ENCODE measurements around the gene LGI4.

The LGI4 gene

DNA sequence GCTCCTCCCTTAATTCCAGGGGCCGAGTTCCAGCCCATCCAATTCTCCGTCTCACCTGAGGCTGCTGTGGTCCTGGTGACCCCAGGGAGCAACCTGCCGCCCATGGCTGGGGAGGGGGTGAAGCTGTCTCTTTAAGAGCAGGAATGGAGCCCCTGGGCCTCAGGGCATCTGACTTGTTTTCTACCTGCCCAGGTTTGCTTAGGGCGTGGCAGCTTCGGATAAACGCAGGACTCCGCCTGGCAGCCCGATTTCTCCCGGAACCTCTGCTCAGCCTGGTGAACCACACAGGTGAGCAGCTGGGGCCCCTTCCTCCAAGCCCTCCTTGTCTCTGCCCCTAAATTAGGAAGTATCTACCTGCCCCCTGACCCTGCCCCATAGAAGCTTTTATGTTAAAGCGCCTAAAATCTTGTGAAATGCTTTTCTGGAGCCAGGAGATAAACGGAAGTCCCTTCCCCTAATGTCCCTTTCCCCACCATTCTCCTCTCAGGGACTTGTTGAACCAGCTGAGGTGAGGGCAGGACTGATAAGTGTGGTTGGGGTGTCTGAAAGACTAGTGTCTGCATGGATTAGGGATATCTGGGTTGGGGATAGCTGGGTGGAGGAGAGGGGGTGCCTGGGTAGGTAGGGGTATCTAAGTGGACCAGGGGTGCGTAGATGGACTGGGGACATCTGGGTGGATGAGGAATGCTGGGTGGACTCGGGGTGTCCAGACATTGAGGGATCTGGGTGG is 18.6 kb downstream of the LGI4 start:
- TF ChIP-seq, protein P1, sequence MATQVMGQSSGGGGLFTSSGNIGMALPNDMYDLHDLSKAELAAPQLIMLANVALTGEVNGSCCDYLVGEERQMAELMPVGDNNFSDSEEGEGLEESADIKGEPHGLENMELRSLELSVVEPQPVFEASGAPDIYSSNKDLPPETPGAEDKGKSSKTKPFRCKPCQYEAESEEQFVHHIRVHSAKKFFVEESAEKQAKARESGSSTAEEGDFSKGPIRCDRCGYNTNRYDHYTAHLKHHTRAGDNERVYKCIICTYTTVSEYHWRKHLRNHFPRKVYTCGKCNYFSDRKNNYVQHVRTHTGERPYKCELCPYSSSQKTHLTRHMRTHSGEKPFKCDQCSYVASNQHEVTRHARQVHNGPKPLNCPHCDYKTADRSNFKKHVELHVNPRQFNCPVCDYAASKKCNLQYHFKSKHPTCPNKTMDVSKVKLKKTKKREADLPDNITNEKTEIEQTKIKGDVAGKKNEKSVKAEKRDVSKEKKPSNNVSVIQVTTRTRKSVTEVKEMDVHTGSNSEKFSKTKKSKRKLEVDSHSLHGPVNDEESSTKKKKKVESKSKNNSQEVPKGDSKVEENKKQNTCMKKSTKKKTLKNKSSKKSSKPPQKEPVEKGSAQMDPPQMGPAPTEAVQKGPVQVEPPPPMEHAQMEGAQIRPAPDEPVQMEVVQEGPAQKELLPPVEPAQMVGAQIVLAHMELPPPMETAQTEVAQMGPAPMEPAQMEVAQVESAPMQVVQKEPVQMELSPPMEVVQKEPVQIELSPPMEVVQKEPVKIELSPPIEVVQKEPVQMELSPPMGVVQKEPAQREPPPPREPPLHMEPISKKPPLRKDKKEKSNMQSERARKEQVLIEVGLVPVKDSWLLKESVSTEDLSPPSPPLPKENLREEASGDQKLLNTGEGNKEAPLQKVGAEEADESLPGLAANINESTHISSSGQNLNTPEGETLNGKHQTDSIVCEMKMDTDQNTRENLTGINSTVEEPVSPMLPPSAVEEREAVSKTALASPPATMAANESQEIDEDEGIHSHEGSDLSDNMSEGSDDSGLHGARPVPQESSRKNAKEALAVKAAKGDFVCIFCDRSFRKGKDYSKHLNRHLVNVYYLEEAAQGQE (IDR thresholded peaks at IDR 0.05; ENCODE audit: insufficient read depth in 1 of 2, low read depth in 2 of 2, low read length in 2 of 2): no peak
- TF ChIP-seq SIN3A (IDR thresholded peaks at IDR 0.05; ENCODE audit: borderline replicate concordance, insufficient read depth, low read length): no peak
- no peak for TF ChIP-seq POLR2AphosphoS5 (IDR thresholded peaks at IDR 0.05; ENCODE audit: low read depth, low read length)
- no peak for TF ChIP-seq FOXP2 (optimal IDR thresholded peaks at IDR 0.05; ENCODE audit: borderline replicate concordance, extremely low read depth, extremely low read length, insufficient read depth)
- no peak for TF ChIP-seq TAF1 (IDR thresholded peaks at IDR 0.05; ENCODE audit: borderline replicate concordance, insufficient read depth, low read length)

DNA sequence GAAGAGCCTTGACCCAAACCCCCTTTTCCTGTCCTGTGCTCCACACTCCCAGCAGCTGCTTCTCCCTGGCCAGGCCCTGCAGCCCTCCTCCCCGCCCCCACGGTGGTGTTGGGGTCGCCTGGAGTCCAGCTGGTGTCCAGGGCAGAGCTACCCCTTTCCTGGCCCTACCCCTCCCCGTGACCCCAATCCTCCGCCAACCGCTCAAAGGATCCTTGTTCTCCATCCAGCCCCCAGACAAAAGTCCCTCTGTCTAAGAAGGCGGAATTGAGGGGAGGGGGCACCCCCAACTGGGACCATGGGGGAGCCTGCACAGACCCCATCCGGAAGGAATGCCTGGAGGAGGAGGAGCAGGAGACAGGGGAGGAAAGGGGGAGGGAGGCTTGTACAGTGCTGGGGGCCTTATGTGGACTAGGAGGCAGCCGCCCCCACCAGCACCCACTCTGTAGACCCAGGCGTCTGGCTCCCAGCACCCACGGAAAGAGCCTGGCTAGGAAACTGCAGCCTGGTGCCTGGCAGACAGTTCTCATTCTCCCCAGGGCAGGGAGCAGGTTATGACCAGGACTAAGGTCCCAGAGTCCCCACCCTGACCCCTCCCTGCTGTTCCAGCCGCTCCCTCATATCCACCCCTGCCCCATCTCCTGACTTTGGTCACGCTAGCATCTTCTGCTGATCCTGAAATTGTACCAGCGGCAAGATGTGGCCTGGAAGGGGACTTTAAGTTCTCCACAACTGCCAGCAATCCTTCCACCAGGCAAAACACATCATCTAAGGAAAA is 19.5 kb downstream of the LGI4 start, which contains the start of gene FXYD3:
TSS of gene FXYD3 (plus strand) at position 647 of the 775 bp plus-strand sequence. CDS start 3,554 bp downstream, outside the sequence.
- no peak for TF ChIP-seq SIN3A (IDR thresholded peaks at IDR 0.05; ENCODE audit: borderline replicate concordance, insufficient read depth, low read length)
- no peak for TF ChIP-seq FOXP2 (optimal IDR thresholded peaks at IDR 0.05; ENCODE audit: borderline replicate concordance, extremely low read depth, extremely low read length, insufficient read depth)
- no peak for TF ChIP-seq TAF1 (IDR thresholded peaks at IDR 0.05; ENCODE audit: borderline replicate concordance, insufficient read depth, low read length)
- TF ChIP-seq, protein P1 (IDR thresholded peaks at IDR 0.05; ENCODE audit: insufficient read depth in 1 of 2, low read depth in 2 of 2, low read length in 2 of 2): no peak
- TF ChIP-seq POLR2AphosphoS5 (IDR thresholded peaks at IDR 0.05; ENCODE audit: low read depth, low read length): no peak

DNA sequence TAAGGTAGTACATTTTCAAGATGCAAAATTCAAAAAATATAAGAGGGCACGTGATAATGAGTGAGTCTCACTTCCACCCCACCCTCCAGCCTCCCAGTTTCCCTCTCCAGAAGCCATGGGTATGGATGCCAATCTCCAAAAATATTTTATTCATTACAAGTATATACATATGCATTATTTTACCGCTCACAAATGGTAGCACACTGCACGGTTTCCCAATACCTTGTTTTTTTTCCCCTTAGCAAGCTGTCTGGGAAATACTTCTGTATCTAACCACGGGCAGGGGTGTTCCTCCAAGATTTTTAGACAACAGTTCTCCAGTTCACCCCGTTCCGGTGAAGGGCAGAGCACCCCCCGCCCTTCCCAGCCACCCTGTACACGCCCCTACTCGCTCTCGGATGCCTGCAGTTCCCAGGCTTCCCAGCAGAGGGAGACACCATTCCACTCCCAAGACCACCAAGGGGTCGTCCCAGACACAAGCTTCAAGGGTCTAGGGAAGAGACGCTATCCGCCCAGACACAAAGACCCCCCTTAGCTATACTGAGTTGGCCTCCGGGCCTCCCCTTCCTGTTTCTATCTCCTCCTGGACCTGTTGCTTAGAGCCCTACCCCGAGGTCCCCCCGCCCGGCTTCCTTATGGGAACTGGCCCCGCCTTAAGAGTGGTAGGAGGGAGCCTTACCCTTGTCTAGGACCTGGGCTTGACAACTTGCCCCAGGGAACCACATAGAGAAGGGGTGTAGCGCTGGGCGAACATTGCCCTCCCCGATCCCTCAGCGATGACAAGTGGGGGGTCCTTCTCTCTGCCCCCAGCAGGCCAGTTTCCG is 20.3 kb downstream of the LGI4 start:
- TF ChIP-seq TAF1 (IDR thresholded peaks at IDR 0.05; ENCODE audit: borderline replicate concordance, insufficient read depth, low read length) (no peak), FOXP2 (optimal IDR thresholded peaks at IDR 0.05; ENCODE audit: borderline replicate concordance, extremely low read depth, extremely low read length, insufficient read depth) (no peak), SIN3A (IDR thresholded peaks at IDR 0.05; ENCODE audit: borderline replicate concordance, insufficient read depth, low read length) (no peak), POLR2AphosphoS5 (IDR thresholded peaks at IDR 0.05; ENCODE audit: low read depth, low read length) (no peak)
- TF ChIP-seq, protein P1 (IDR thresholded peaks at IDR 0.05; ENCODE audit: insufficient read depth in 1 of 2, low read depth in 2 of 2, low read length in 2 of 2): no peak

DNA sequence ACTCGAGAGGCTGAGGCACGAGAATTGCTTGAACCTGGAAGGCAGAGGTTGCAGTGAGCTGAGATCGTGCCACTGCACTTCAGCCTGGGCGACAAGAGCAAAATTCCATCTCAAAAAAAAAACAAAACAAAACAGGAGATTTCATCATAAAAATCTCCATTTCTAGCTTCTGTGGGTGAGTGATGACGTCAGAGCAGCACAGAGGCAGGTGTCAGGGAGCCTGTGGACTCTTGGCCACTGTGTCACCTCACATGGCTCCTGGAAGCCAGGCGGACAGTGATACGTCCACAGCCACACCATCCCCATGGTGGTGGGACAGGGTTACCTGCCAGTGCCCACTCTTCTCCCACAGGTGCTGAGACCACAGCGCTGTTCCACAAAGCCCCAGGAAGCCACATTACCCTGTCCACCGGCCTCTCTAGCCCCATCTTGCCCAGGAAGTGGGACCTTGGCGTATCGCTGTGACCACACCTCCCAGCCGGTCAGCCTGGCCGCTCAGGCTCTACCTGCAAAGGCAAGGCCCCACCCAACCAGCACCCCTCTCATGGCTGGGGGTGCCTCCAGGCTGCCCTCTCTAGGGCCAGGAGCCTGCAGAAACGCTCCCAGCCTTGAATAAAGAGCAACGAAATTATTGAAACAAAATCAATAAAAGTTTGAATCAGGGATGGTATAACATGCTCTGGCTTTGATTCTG is 21.7 kb downstream of the LGI4 start:
- TF ChIP-seq POLR2AphosphoS5 (IDR thresholded peaks at IDR 0.05; ENCODE audit: low read depth, low read length): no peak
- TF ChIP-seq, protein P1 (IDR thresholded peaks at IDR 0.05; ENCODE audit: insufficient read depth in 1 of 2, low read depth in 2 of 2, low read length in 2 of 2): no peak
- TF ChIP-seq FOXP2 (optimal IDR thresholded peaks at IDR 0.05; ENCODE audit: borderline replicate concordance, extremely low read depth, extremely low read length, insufficient read depth): no peak
- TF ChIP-seq TAF1 (IDR thresholded peaks at IDR 0.05; ENCODE audit: borderline replicate concordance, insufficient read depth, low read length): no peak
- TF ChIP-seq SIN3A (IDR thresholded peaks at IDR 0.05; ENCODE audit: borderline replicate concordance, insufficient read depth, low read length): no peak
